ENCODE results near the gene HSPA1L. TPM values are rescaled to one million over a fixed set of nuclear protein-coding genes. Genes with fewer than 3 reads are reported as not detected.
"Not testable (repeated sequence)": the region's sequence is repeated elsewhere in the genome, so short reads cannot be mapped to it uniquely, and the experiment has no call there.

Gene HSPA1L
- total RNA-seq, 1 donor: 0.86 TPM

DNA sequence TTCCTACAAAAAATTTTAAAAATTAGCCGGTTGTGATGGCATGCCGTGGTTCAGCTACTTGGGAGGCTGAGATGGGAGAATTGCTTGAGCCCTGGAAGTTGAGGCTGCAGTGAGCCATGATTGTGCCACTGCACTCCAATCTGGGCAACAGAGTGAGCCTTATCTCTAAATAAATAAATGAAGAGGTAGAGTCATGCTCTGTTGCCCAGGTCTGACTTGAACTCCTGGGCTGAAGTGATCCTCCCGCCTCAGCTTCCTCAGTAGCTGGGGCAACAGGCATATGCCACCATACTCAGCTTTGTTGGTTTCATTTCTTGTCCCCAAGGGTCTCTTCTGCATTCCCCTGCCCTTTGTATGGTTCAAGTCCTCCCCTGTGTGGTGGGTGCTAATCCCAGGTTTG, 29.4 kb upstream of the HSPA1L start:
- TF ChIP-seq, protein P1, sequence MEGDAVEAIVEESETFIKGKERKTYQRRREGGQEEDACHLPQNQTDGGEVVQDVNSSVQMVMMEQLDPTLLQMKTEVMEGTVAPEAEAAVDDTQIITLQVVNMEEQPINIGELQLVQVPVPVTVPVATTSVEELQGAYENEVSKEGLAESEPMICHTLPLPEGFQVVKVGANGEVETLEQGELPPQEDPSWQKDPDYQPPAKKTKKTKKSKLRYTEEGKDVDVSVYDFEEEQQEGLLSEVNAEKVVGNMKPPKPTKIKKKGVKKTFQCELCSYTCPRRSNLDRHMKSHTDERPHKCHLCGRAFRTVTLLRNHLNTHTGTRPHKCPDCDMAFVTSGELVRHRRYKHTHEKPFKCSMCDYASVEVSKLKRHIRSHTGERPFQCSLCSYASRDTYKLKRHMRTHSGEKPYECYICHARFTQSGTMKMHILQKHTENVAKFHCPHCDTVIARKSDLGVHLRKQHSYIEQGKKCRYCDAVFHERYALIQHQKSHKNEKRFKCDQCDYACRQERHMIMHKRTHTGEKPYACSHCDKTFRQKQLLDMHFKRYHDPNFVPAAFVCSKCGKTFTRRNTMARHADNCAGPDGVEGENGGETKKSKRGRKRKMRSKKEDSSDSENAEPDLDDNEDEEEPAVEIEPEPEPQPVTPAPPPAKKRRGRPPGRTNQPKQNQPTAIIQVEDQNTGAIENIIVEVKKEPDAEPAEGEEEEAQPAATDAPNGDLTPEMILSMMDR (IDR thresholded peaks at IDR 0.05; ENCODE audit: insufficient read depth, low read depth, low read length): no peak
- DNase-seq (ENCODE audit: low read depth): no peak
- H3K4me3 ChIP-seq (ENCODE audit: low read depth, low read length): no peak overlapping the region

DNA sequence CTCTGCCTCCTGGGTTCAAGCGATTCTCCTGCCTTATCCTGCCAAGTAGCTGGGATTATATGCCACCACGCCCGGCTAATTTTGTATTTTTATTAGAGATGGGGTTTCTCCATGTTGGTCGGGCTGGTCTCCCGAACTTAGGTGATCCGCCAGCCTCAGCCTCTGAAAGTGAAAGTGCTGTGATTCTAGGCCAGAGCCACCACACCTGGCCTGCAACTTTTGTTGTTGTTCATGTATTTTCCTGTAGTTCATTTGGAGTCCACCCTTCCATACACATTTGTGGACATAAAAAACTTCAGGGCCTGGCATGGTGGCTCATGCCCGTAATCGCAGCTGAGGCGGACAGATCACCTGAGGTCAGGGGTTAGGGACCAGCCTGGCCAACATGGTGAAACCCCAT, 27.0 kb upstream of the HSPA1L start:
- TF ChIP-seq, protein P1 (IDR thresholded peaks at IDR 0.05; ENCODE audit: insufficient read depth, low read depth, low read length): no peak
- no peak for DNase-seq (ENCODE audit: low read depth)
- no peak overlapping the region for H3K4me3 ChIP-seq (ENCODE audit: low read depth, low read length)

DNA sequence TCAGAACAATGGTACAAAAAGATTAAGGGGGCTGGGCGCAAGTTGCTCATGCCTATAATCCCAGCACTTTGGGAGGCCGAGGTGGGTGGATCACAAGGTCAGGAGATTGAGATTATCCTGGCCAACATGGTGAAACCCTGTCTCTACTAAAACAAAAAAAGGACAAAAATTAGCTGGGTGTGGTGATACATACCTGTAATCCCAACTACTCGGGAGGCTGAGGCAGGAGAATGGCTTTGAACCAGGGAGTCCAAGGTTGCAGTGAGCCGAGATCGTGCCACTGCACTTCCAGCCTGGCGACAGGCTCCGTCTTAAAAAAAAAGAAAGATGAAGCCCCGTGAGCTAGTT, 24.7 kb upstream of the HSPA1L start:
- DNase-seq (ENCODE audit: low read depth); H3K4me3 ChIP-seq (ENCODE audit: low read depth, low read length): not testable (repeated sequence)

DNA sequence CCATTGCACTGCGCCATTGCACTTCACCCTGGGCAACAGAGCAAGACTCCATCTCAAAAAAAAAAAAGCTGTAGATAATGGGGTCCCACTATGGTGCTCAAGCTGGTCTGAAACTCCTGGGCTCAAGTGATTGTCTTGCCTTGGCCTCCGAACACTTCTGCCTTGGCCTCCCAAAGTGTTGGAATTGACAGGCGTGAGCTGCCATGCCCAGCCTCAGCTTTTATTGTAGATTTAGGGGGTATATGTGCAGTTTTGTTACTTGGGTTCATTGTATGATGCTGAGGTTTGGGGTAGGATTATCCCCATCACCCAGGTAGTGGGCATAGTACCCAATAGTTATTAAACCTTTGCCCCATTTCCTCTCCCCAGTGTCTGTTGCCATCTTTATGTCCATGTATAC, 23.9 kb upstream of the HSPA1L start:
- TF ChIP-seq, protein P1 (IDR thresholded peaks at IDR 0.05; ENCODE audit: insufficient read depth, low read depth, low read length): no peak
- H3K4me3 ChIP-seq (ENCODE audit: low read depth, low read length): no peak overlapping the region
- no peak for DNase-seq (ENCODE audit: low read depth)

DNA sequence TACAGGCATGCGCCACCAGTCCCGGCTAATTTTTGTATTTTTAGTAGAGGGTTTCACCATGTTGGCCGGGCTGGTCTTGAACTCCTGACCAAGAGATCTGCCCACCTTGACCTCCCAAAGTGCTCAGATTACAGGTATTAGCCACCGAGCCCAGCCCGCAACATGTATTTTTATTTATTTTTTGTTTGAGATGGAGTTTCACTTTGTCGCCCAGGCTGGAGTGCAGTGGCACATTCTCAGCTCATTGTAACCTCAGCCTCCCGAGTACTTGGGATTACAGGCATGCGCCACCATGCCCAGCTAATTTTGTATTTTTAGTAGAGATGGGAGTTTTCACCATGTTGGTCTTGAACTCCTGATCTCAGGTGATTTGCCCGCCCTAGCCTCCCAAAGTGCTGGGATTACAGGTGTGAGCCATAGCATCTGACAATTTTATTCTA, 23.1 kb upstream of the HSPA1L start:
- peak overlapping the region; percentile 99 for H3K4me3 ChIP-seq (ENCODE audit: low read depth, low read length)
- not testable (repeated sequence) for DNase-seq (ENCODE audit: low read depth)

DNA sequence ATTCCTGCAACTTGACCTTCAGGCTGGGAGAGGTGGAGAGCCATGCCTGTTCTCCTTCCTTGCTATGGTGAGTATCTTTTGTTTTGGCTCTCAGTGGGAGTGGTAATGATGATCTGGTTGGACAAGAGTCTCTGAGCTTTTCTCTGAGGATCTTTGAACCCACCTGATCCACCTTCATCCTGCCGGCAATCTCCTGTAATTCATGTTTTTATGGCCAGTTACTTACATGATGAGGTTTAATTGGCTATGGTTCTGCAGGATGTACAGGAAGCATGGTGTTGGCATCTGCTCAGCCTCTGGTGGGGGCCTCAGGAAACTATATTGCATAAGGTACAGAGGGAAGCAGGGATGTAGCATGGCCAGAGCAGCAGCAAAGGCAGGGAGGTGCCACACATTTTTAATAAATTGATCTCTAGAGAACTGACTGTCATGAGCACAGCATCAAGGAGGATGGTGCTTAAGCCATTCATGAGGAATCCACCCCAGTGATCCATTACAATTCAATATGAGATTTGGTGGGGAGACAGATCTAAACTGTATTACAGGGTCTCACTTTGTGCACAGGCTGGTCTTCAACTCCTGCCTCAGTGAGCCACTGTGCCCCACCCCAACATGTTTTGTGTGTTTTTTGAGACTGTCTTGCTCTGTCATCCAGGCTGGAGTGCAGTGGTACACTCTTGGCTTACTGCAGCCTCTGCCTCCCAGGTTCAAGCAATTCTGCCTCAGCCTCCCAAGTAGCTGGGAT, 22.5 kb upstream of the HSPA1L start:
- no peak for DNase-seq (ENCODE audit: low read depth)
- TF ChIP-seq, protein P1 (IDR thresholded peaks at IDR 0.05; ENCODE audit: insufficient read depth, low read depth, low read length): no peak
- H3K4me3 ChIP-seq (ENCODE audit: low read depth, low read length): peak overlapping the region; percentile 99

DNA sequence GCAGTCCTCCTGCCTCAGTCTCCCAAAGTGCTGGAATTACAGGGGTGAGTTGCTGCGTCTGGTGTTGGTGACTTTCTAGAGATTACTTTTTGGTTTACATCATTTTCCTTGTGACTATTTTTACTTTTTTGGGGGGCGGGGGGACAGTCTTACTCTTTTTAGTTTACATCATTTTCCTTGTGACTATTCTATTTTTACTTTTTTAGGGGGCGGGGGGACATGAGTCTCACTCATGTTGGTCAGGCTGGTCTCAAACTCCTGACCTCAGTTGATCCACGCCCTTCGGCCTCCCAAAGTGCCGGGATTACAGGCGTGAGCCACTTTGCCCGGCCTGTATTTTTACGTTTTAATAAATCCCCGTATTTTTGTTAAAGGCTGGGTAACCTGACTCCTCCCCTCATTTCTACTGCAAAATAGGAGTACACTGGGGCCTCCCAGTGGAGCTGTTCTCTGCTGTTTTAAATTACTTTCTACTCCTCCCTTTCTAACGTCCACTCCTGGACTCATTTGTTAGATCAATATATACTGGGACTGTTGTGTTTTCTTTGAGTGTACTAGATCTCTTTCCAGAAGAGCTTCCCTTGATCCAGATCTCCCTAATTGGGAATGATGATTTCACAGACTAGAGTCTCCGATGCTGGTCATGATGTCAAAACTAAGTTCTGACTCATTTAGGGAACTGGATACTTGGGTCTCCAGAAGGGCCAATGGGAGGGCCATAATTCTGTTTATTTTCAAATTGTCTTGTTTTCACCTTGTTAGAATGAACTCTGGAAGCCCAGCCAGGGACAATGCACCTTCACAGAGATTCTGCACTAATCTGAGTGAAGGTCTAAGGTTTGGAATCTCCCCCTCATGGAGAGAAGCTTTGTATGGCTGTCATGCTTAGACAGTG, 21.6 kb upstream of the HSPA1L start:
- TF ChIP-seq, protein P1 (IDR thresholded peaks at IDR 0.05; ENCODE audit: insufficient read depth, low read depth, low read length): no peak
- peak overlapping the region; percentile 99 for H3K4me3 ChIP-seq (ENCODE audit: low read depth, low read length)
- peak; percentile 57 for DNase-seq (ENCODE audit: low read depth)

Data from fibroblast of villous mesenchyme (primary cell).